ENCODE results near the gene RASGRF1.

RASGRF1 gene

DNA sequence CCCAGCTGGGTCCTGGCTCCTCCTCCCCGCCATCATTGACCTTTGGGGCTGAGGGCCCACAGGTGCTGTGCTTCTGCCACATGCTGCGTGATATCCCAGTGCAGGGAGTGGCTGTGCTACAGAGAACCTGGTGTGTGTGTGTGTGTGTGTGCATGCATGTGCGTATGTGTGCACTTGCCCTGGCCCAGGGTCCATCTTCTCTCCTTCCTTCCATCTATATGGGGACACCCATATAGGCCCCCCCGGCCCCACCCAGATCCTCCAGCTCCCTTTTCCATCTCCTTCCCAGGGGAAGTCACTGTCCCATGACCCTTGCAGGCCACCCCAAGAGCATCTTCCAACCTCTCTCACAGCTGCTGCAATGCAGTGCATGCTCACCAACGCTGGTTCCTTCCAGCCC, 12.6 kb downstream of the RASGRF1 start:
- Histone ChIP-seq H3K27me3 (ENCODE audit: insufficient read depth, poor library complexity, severe bottlenecking) (peaks cover 2% of the 10 kb centered on the region), H3K27ac (replicated peaks) (no peak overlapping the region), H3K4me3 (replicated peaks; ENCODE audit: insufficient read depth, low read length) (no peak overlapping the region)
- no peak for TF ChIP-seq POLR2AphosphoS5 (IDR thresholded peaks at IDR 0.05; ENCODE audit: low read depth)
- TF ChIP-seq GABPA (IDR thresholded peaks at IDR 0.05; ENCODE audit: low read depth) = no peak
- TF ChIP-seq SPI1 (IDR thresholded peaks at IDR 0.05; ENCODE audit: borderline replicate concordance, low read depth) = no peak
- TF ChIP-seq, protein P1, sequence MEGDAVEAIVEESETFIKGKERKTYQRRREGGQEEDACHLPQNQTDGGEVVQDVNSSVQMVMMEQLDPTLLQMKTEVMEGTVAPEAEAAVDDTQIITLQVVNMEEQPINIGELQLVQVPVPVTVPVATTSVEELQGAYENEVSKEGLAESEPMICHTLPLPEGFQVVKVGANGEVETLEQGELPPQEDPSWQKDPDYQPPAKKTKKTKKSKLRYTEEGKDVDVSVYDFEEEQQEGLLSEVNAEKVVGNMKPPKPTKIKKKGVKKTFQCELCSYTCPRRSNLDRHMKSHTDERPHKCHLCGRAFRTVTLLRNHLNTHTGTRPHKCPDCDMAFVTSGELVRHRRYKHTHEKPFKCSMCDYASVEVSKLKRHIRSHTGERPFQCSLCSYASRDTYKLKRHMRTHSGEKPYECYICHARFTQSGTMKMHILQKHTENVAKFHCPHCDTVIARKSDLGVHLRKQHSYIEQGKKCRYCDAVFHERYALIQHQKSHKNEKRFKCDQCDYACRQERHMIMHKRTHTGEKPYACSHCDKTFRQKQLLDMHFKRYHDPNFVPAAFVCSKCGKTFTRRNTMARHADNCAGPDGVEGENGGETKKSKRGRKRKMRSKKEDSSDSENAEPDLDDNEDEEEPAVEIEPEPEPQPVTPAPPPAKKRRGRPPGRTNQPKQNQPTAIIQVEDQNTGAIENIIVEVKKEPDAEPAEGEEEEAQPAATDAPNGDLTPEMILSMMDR (IDR thresholded peaks at IDR 0.05; ENCODE audit: insufficient read depth, low read length) = no peak
- TF ChIP-seq, protein P2, sequence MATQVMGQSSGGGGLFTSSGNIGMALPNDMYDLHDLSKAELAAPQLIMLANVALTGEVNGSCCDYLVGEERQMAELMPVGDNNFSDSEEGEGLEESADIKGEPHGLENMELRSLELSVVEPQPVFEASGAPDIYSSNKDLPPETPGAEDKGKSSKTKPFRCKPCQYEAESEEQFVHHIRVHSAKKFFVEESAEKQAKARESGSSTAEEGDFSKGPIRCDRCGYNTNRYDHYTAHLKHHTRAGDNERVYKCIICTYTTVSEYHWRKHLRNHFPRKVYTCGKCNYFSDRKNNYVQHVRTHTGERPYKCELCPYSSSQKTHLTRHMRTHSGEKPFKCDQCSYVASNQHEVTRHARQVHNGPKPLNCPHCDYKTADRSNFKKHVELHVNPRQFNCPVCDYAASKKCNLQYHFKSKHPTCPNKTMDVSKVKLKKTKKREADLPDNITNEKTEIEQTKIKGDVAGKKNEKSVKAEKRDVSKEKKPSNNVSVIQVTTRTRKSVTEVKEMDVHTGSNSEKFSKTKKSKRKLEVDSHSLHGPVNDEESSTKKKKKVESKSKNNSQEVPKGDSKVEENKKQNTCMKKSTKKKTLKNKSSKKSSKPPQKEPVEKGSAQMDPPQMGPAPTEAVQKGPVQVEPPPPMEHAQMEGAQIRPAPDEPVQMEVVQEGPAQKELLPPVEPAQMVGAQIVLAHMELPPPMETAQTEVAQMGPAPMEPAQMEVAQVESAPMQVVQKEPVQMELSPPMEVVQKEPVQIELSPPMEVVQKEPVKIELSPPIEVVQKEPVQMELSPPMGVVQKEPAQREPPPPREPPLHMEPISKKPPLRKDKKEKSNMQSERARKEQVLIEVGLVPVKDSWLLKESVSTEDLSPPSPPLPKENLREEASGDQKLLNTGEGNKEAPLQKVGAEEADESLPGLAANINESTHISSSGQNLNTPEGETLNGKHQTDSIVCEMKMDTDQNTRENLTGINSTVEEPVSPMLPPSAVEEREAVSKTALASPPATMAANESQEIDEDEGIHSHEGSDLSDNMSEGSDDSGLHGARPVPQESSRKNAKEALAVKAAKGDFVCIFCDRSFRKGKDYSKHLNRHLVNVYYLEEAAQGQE (IDR thresholded peaks at IDR 0.05; ENCODE audit: insufficient replicate concordance, low read depth) = no peak
- no peak for DNase-seq (ENCODE audit: low read depth in 1 of 2, low spot score in 1 of 2)

DNA sequence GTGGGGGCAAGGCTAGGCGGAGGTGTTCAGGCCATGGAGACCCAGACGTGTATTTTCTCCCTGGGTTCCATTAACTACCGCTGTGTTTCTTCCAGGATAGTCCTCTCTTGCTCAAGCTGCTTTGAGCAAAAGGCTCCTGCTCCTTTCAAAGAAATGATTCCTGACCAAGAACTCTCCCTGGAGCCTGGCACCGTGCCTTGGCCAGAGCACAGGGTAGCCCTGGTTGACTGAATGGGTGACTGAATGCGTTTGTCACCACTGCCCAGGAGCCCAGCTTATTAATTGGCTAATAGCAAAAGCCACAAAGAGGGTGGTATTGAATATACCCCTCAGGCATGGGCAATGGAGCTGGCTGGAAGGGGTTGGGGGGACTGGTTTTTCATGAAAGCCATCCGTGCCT, 13.9 kb downstream of the RASGRF1 start:
- TF ChIP-seq SPI1 (IDR thresholded peaks at IDR 0.05; ENCODE audit: borderline replicate concordance, low read depth) (no peak), POLR2AphosphoS5 (IDR thresholded peaks at IDR 0.05; ENCODE audit: low read depth) (no peak), GABPA (IDR thresholded peaks at IDR 0.05; ENCODE audit: low read depth) (no peak)
- TF ChIP-seq, protein P2 (IDR thresholded peaks at IDR 0.05; ENCODE audit: insufficient replicate concordance, low read depth) = no peak
- TF ChIP-seq, protein P1 (IDR thresholded peaks at IDR 0.05; ENCODE audit: insufficient read depth, low read length) = no peak

DNA sequence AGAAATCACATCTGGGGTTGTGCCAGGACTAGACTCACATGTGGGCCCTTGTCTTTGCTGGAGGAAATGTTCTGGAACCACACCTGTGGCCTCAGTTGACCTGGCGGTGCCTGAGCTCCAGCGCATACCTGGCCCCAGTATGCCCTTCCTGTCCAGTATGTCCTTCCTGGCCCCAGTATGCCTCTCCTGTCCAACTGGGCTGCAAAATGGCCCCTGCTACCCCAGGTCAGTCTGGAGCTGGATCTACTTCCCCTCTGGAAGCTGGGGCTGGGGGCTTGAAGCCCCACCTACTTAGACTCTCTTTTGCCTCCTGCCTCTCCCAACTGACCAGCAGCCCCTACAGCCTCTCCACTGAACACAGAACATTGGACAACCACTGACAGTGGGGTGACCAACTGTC, 15.3 kb downstream of the RASGRF1 start:
- peaks cover 2% of the 10 kb centered on the region for H3K27me3 ChIP-seq (ENCODE audit: insufficient read depth, poor library complexity, severe bottlenecking)
- H3K27ac ChIP-seq (replicated peaks) = no peak overlapping the region
- no peak for DNase-seq (ENCODE audit: low read depth in 1 of 2, low spot score in 1 of 2)
- H3K4me3 ChIP-seq (replicated peaks; ENCODE audit: insufficient read depth, low read length) = no peak overlapping the region
- TF ChIP-seq, protein P2 (IDR thresholded peaks at IDR 0.05; ENCODE audit: insufficient replicate concordance, low read depth) = no peak
- no peak for TF ChIP-seq GABPA (IDR thresholded peaks at IDR 0.05; ENCODE audit: low read depth)
- TF ChIP-seq, protein P1 (IDR thresholded peaks at IDR 0.05; ENCODE audit: insufficient read depth, low read length) = no peak
- no peak for TF ChIP-seq SPI1 (IDR thresholded peaks at IDR 0.05; ENCODE audit: borderline replicate concordance, low read depth)
- TF ChIP-seq POLR2AphosphoS5 (IDR thresholded peaks at IDR 0.05; ENCODE audit: low read depth) = no peak

More for the DNA sequence above, 13.9 kb downstream of the RASGRF1 start:
- H3K4me3 ChIP-seq (replicated peaks; ENCODE audit: insufficient read depth, low read length) = no peak overlapping the region
- peaks cover 2% of the 10 kb centered on the region for H3K27me3 ChIP-seq (ENCODE audit: insufficient read depth, poor library complexity, severe bottlenecking)
- no peak for DNase-seq (ENCODE audit: low read depth in 1 of 2, low spot score in 1 of 2)
- H3K27ac ChIP-seq (replicated peaks) = no peak overlapping the region
